ENCODE results near the gene CYP2C8. TPM values are rescaled to one million over a fixed set of nuclear protein-coding genes. Genes with fewer than 3 reads are reported as not detected.

The CYP2C8 gene
- total RNA-seq, 1 donor from 2014 or later, result not detected

DNA sequence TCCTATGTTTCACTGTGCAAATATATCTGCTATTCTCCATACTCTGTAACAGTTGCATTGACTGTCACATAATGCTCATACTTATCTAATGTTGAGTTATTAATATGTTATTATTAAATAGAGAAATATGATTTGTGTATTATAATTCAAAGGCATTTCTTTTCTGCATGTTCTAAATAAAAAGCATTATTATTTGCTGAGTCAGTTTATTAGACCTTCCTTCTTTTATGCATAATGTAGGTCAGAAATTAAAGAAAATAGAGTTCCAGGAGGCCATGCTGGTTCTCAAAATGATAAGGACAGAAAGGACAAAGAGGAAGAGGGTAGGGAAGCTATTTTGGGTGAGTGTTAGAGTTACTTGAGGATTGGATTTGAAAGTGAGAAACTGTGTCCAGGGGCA lies 80.1 kb downstream of the CYP2C8 start:
- Histone ChIP-seq H3K27ac (ENCODE audit: low read depth, low read length) (no peak overlapping the region), H3K4me3 (ENCODE audit: low read length in 3 of 3) (no peak overlapping the region), H3K9me3 (ENCODE audit: control insufficient read depth in 3 of 3, low read length in 3 of 3) (peaks cover 0 to 8% (median 6%) of the 10 kb centered on the region in 3 donors), H3K27me3 (ENCODE audit: control insufficient read depth in 3 of 3, insufficient read depth in 3 of 3, low read length in 3 of 3) (no peaks in the 10 kb centered on the region), H3K4me1 (ENCODE audit: control insufficient read depth in 3 of 3, insufficient read depth in 3 of 3, low read length in 3 of 3) (no peaks in the 10 kb centered on the region), H3K36me3 (ENCODE audit: control insufficient read depth in 3 of 3, insufficient read depth in 3 of 3, low read length in 3 of 3) (no peaks in the 10 kb centered on the region), H3K9ac (ENCODE audit: low read depth in 1 of 3, low read length in 3 of 3) (no peak overlapping the region)

Small RNAs within 50 kb of the gene (small RNA-seq; reads per million reads assigned to genes)
- not detected for gene CYP2C60P

Other genes with a start within 250 kb of the CYP2C8 start
- gene CYP2C9, start 130.8 kb downstream of the CYP2C8 start, total RNA-seq, result not detected
- gene ACSM6, start 124.7 kb upstream of the CYP2C8 start, total RNA-seq, result not detected
- 9.9 TPM for gene PDLIM1, start 221.5 kb upstream of the CYP2C8 start, total RNA-seq

Measured in skeletal muscle tissue (tissue), 5 donors.